K562 (cell line): ENCODE results near the gene PRR29. TPM values are rescaled to one million over a fixed set of nuclear protein-coding genes. Genes with fewer than 3 reads are reported as not detected.

Experiments
- ATAC-seq: fragments of 200-7000 bp; cut with Tn5 transposase; 3 replicates; pipeline ENCODE4 v1.9.1; 2020; ENCODE audit warnings: moderate library complexity
- BruUV-seq: library from RNA; stranded (reverse); fragments of 400-500 nt; replicated peaks from 2 replicates; lab custom pipeline; 2021; lab: Mats Ljungman, UMichigan
- CTCF ChIA-PET: fragments of 300-600 bp; formaldehyde crosslinking; extraction: SDS; loops from one replicate; lab custom pipeline; 2021; ENCODE audit warnings: low intra/inter-chr PET ratio; lab: Yijun Ruan, JAX
- POLR2A ChIA-PET: fragments of 300-600, 350-650 bp; sonication (Branson Sonifier 250); formaldehyde crosslinking; extraction: SDS; loops from one replicate; lab custom pipeline; 2021; ENCODE audit warnings: antibody characterized with exemption, inconsistent platforms; lab: Yijun Ruan, JAX
- DNase-seq, 4 experiments: peaks; one replicate each; pipeline versions ENCODE4 v3.0.0 to v3.0.0-alpha.2; 2011 to 2018; ENCODE audit warnings: low spot score in 3 of 4, mixed read lengths in 3 of 4; ENCODE audit errors: extremely low read depth in 1 of 4
- FAIRE-seq: peaks from 2 replicates; lab custom pipeline; 2011; peaks lifted over from hg19 to GRCh38; lab: Jason Lieb, UNC
- H2AFZ ChIP-seq: 2 replicates; pipeline ENCODE4 v1.6.0; 2011; ENCODE audit warnings: low read depth, low read length, control low read depth, inconsistent platforms
- H3K27ac ChIP-seq: fragments of 200-600 bp; 3 replicates; pipeline ENCODE4 v1.8.0; 2011; ENCODE audit warnings: low read depth, mild to moderate bottlenecking, control low read depth, inconsistent platforms, low read length, moderate library complexity, mixed read lengths; ENCODE audit errors: extremely low read depth
- H3K27me3 ChIP-seq, 2 experiments: fragments of 300-600 bp in 1 of 2; 2 replicates in 1 of 2; 3 replicates in 1 of 2; pipeline versions ENCODE4 v1.6.0 to v1.8.0; 2011; ENCODE audit warnings: inconsistent platforms in 2 of 2, low read length in 2 of 2, mild to moderate bottlenecking in 1 of 2, mixed read lengths in 1 of 2, moderate library complexity in 1 of 2; ENCODE audit not compliant: control insufficient read depth in 2 of 2, insufficient read depth in 2 of 2
- H3K36me3 ChIP-seq: fragments of 300-600 bp; 3 replicates; pipeline ENCODE4 v1.8.0; 2011; ENCODE audit warnings: mild to moderate bottlenecking, low read length, inconsistent platforms; ENCODE audit not compliant: control insufficient read depth, insufficient read depth
- H3K4me1 ChIP-seq, 2 experiments: fragments of 200-600 bp in 1 of 2; replicated peaks in 1 of 2; 2 replicates in 1 of 2; 3 replicates in 1 of 2; pipeline versions ENCODE4 v1.5.1 to v1.8.0; 2011; ENCODE audit warnings: inconsistent platforms in 2 of 2, low read length in 2 of 2, mild to moderate bottlenecking in 1 of 2, mixed read lengths in 1 of 2, moderate library complexity in 1 of 2; ENCODE audit not compliant: control insufficient read depth in 2 of 2, insufficient read depth in 2 of 2
- H3K4me2 ChIP-seq: 2 replicates; pipeline ENCODE4 v1.6.1; 2011; ENCODE audit warnings: low read length, control low read depth, inconsistent platforms, mixed read lengths; ENCODE audit not compliant: insufficient read depth
- H3K4me3 ChIP-seq: fragments of 200-600 bp; sonication (generic), shearing (Covaris generic); 2 replicates; pipeline ENCODE4 v1.5.1; 2016; ENCODE audit warnings: control low read depth, inconsistent platforms
- H3K79me2 ChIP-seq: fragments of 200-600 bp; 3 replicates; pipeline ENCODE4 v1.8.0; 2011; ENCODE audit warnings: low read length, inconsistent platforms; ENCODE audit not compliant: control insufficient read depth, insufficient read depth
- H3K9ac ChIP-seq, 2 experiments: 2 replicates each; pipeline versions ENCODE4 v1.6.0 to v1.6.1; 2011; ENCODE audit warnings: low read depth in 2 of 2, low read length in 2 of 2, control low read depth in 1 of 2, inconsistent platforms in 1 of 2, mild to moderate bottlenecking in 1 of 2, mixed read lengths in 1 of 2; ENCODE audit not compliant: insufficient read depth in 1 of 2
- H3K9me1 ChIP-seq: one replicate; pipeline ENCODE4 v1.6.0; 2011; ENCODE audit warnings: inconsistent platforms, mild to moderate bottlenecking, low read length, moderate library complexity; ENCODE audit not compliant: control insufficient read depth, insufficient read depth
- H3K9me3 ChIP-seq: replicated peaks from 2 replicates; pipeline ENCODE4 v1.5.1; 2011; ENCODE audit warnings: low read depth, low read length, inconsistent platforms; ENCODE audit not compliant: control insufficient read depth, insufficient read depth
- H4K20me1 ChIP-seq: replicated peaks from 2 replicates; pipeline ENCODE4 v1.6.1; 2011; ENCODE audit warnings: low read length, inconsistent platforms, mixed read lengths; ENCODE audit not compliant: control insufficient read depth, insufficient read depth
- ARHGAP35 ChIP-seq: fragments of 450-650 bp; IDR thresholded peaks from 2 replicates; pipeline ENCODE4 v1.6.1; 2018; ENCODE audit not compliant: partially characterized antibody
- ATF1 ChIP-seq, 2 experiments: fragments of 450-650 bp in 1 of 2; IDR thresholded peaks; 2 replicates each; pipeline ENCODE4 v1.6.1; 2016; ENCODE audit warnings: missing compliant biosample characterization in 1 of 2, missing genetic modification characterization in 1 of 2
- CBX1 ChIP-seq: sonication (generic); IDR thresholded peaks from 2 replicates; pipeline ENCODE4 v1.6.1; 2016; ENCODE audit warnings: antibody characterized with exemption, low read depth, mild to moderate bottlenecking
- CBX3 ChIP-seq, 2 experiments: IDR thresholded peaks; 1 replicate in 1 of 2; 2 replicates in 1 of 2; pipeline ENCODE4 v1.6.1; 2012; ENCODE audit warnings: inconsistent platforms in 2 of 2, low read length in 2 of 2, borderline replicate concordance in 1 of 2, control low read depth in 1 of 2
- COPS2 ChIP-seq: fragments of 450-650 bp; conservative IDR thresholded peaks from 2 replicates; pipeline ENCODE4 v1.6.1; 2016; ENCODE audit warnings: mild to moderate bottlenecking, moderate library complexity
- E4F1 ChIP-seq: fragments of 250-450 bp; sonication (Bioruptor Pico); IDR thresholded peaks from 2 replicates; pipeline ENCODE4 v1.5.0; 2021; ENCODE audit warnings: mild to moderate bottlenecking, borderline replicate concordance
- FOSL1 ChIP-seq: fragments of 200-800 bp; sonication (Bioruptor generic); conservative IDR thresholded peaks from 2 replicates; pipeline ENCODE4 v1.6.1; 2016; ENCODE audit warnings: missing genetic modification characterization, missing compliant biosample characterization
- GABPB2 ChIP-seq: fragments of 250-450 bp; sonication (Bioruptor Pico); conservative IDR thresholded peaks from 2 replicates; pipeline ENCODE4 v1.5.1; 2021; ENCODE audit warnings: mild to moderate bottlenecking
- HNRNPUL1 ChIP-seq: fragments of 200-400 bp; formaldehyde crosslinking; IDR thresholded peaks from 2 replicates; pipeline ENCODE4 v1.6.1; 2017; ENCODE audit warnings: low read length
- MTA3 ChIP-seq: fragments of 450-650 bp; formaldehyde crosslinking; IDR thresholded peaks from 2 replicates; pipeline ENCODE4 v1.6.1; 2017; ENCODE audit warnings: mild to moderate bottlenecking, borderline replicate concordance
- NCOR1 ChIP-seq: fragments of 450-650 bp; IDR thresholded peaks from 2 replicates; pipeline ENCODE4 v1.6.1; 2016; ENCODE audit warnings: mild to moderate bottlenecking, moderate library complexity
- NEUROD1 ChIP-seq: fragments of 150-350 bp; IDR thresholded peaks from 2 replicates; pipeline ENCODE4 v1.6.1; 2014; ENCODE audit warnings: borderline replicate concordance, low read length, low read depth; ENCODE audit not compliant: partially characterized antibody
- NR2F6 ChIP-seq: fragments of 450-650 bp; formaldehyde crosslinking; IDR thresholded peaks from 2 replicates; pipeline ENCODE4 v1.4.0; 2020; ENCODE audit warnings: mild to moderate bottlenecking
- OTX1 ChIP-seq: fragments of 450-650 bp; formaldehyde crosslinking; IDR thresholded peaks from 2 replicates; pipeline ENCODE4 v1.4.0; 2022; ENCODE audit warnings: mild to moderate bottlenecking
- PHTF2 ChIP-seq: fragments of 250-450 bp; sonication (Bioruptor Pico); IDR thresholded peaks from 2 replicates; pipeline ENCODE4 v1.5.0; 2021; ENCODE audit warnings: mild to moderate bottlenecking
- RERE ChIP-seq: sonication (generic); formaldehyde crosslinking; IDR thresholded peaks from 2 replicates; pipeline ENCODE4 v1.8.0; 2023; ENCODE audit warnings: missing genetic modification reagents, mild to moderate bottlenecking, borderline replicate concordance
- ZNF133 ChIP-seq: fragments of 250-450 bp; sonication (Bioruptor Pico); IDR thresholded peaks from 2 replicates; pipeline ENCODE4 v1.4.0; 2020; ENCODE audit warnings: mild to moderate bottlenecking
- WGBS: fragments of 100-300 bp; shearing (Covaris generic); methylation state at CpG from one replicate; pipeline ENCODE4 v1.1.6; 2016; ENCODE audit warnings: low coverage, mixed read lengths; ENCODE audit not compliant: insufficient coverage; ENCODE audit errors: missing lambda C conversion rate; 5-methylcytosine and 5-hydroxymethylcytosine counted together
- in situ Hi-C: fragments of 300-500 bp; cut with MboI; formaldehyde crosslinking; loops from 4 replicates; pipeline ENCODE4 v1.15.0; 2018; ENCODE audit warnings: inconsistent platforms, mixed read lengths
- intact Hi-C: fragments of 100-400 bp; cut with micrococcal nuclease; formaldehyde crosslinking; loops from 2 replicates; pipeline ENCODE4 v1.14.2; 2022
- polyA plus RNA-seq, 8 experiments: library from polyadenylated mRNA; depleted of rRNA in 4 of 8; stranded (reverse) in 5 of 8; unstranded in 3 of 8; fragments of >200 nt; fragmentation: Nextera tagmentation in 2 of 8; fragmentation: Illumina TruSeq in 1 of 8; extraction: Ambion mirVana in 2 of 8; extraction: Trizol in 1 of 8; gene quantifications; 2 replicates each; pipeline versions ENCODE4 v1.2.1 to v1.2.3, GENCODE V29; 2011 to 2014; ENCODE audit warnings: inconsistent platforms in 1 of 8, missing spikeins in 1 of 8
- total RNA-seq, 7 experiments: library from RNA; depleted of rRNA in 6 of 7; stranded (reverse); fragments of >200 nt in 6 of 7; fragmentation: Illumina TruSeq in 2 of 7; extraction: Trizol in 2 of 7; gene quantifications; 2 replicates each; pipeline versions ENCODE4 v1.2.1 to v1.2.3, GENCODE V29; 2011 to 2021; ENCODE audit warnings: low replicate concordance in 1 of 7

Gene PRR29
- total and polyA plus RNA-seq, 9 of the 15 experiments (the other 6 are each of a cell fraction or from before 2014, with no cell fraction given), result 0.08 to 0.58 (median 0.15) TPM; not detected in 5

- Histone ChIP-seq H3K4me2 (no peak overlapping the region; the same call in 1 of the 2 replicates), H2AFZ (peak overlapping the region; percentile 60), H3K27me3 (peaks cover 2 to 27% of the 10 kb centered on the region in 2 experiments; a peak in 4 of 5 replicates), H4K20me1 (no peaks in the 10 kb centered on the region), H3K36me3 (no peaks in the 10 kb centered on the region), H3K79me2 (no peaks in the 10 kb centered on the region), H3K9me3 (no peaks in the 10 kb centered on the region), H3K27ac (no peak overlapping the region), H3K4me3 (no peak overlapping the region), H3K9me1 (peaks cover 2% of the 10 kb centered on the region), H3K4me1 (peaks cover 5 to 16% of the 10 kb centered on the region in 2 experiments; a peak in 4 of 5 replicates), H3K9ac (0 out of 4 replicates have a peak overlapping the region, but pooled peaks of 1 of the 2 experiments have one; percentile 4)
- WGBS, result 32% methylated on average over 19 of the region's 19 CpGs
- no TSS peak for BruUV-seq
- CTCF ChIA-PET, result no interaction called here
- in situ Hi-C loops (no loop called here), intact Hi-C loops (no loop called here)
- ATAC-seq (peak; percentile 70), FAIRE-seq (no peak), DNase-seq (peak in 2 of 4 experiments; percentile 19 to 32)
- POLR2A ChIA-PET, result interaction anchor here (1.0 to 1.7 kb wide), 3 partner anchors 9 to 29 kb away, joined by 3 to 6 read pairs (median 5); no protein-coding TSS in a partner anchor
- no peak for TF ChIP-seq NR2F6 (CRISPR knock-in tag)
- no peak for TF ChIP-seq PHTF2 (CRISPR knock-in tag)
- TF ChIP-seq HNRNPUL1, result no peak
- no peak for TF ChIP-seq CBX1
- TF ChIP-seq ZNF133 (CRISPR knock-in tag), result no peak
- no peak for TF ChIP-seq CBX3 (IDR thresholded peaks at IDR 0.05; ENCODE audit: borderline replicate concordance in 1 of 2, low read length in 2 of 2)
- peak; percentile 81 for TF ChIP-seq FOSL1 (tag)
- TF ChIP-seq COPS2, result no peak
- no peak for TF ChIP-seq NEUROD1
- no peak for TF ChIP-seq ATF1 (CRISPR knock-in tag; IDR thresholded peaks at IDR 0.05)
- no peak for TF ChIP-seq ATF1 (tag; IDR thresholded peaks at IDR 0.05)
- no peak for TF ChIP-seq NCOR1
- no peak for TF ChIP-seq ARHGAP35
- TF ChIP-seq MTA3, result no peak
- no peak for TF ChIP-seq OTX1 (CRISPR knock-in tag)
- TF ChIP-seq RERE, result no peak
- TF ChIP-seq E4F1 (CRISPR knock-in tag), result no peak
- no peak for TF ChIP-seq GABPB2 (CRISPR knock-in tag)
Measured at GRCh38 chr17:63967953-63968352, 30.2 kb upstream of the PRR29 start.
